A549 treated with ZK216348 at 1 μM for 4 hours (cell line): ENCODE measurements around the gene VPS16. TPM values are rescaled to one million over a fixed set of nuclear protein-coding genes. Genes with fewer than 3 reads are reported as not detected.

Source experiments
- total RNA-seq: library from RNA; stranded (reverse); fragments of 200-300 nt; extraction: Qiagen RNA extraction; gene quantifications from 5 replicates; pipeline ENCODE4 v1.2.3, GENCODE V29; 2022; ENCODE audit warnings: low read depth

Gene VPS16
- 19.3 to 40.0 TPM (median 32.3 TPM) in 5 replicates for total RNA-seq

DNA sequence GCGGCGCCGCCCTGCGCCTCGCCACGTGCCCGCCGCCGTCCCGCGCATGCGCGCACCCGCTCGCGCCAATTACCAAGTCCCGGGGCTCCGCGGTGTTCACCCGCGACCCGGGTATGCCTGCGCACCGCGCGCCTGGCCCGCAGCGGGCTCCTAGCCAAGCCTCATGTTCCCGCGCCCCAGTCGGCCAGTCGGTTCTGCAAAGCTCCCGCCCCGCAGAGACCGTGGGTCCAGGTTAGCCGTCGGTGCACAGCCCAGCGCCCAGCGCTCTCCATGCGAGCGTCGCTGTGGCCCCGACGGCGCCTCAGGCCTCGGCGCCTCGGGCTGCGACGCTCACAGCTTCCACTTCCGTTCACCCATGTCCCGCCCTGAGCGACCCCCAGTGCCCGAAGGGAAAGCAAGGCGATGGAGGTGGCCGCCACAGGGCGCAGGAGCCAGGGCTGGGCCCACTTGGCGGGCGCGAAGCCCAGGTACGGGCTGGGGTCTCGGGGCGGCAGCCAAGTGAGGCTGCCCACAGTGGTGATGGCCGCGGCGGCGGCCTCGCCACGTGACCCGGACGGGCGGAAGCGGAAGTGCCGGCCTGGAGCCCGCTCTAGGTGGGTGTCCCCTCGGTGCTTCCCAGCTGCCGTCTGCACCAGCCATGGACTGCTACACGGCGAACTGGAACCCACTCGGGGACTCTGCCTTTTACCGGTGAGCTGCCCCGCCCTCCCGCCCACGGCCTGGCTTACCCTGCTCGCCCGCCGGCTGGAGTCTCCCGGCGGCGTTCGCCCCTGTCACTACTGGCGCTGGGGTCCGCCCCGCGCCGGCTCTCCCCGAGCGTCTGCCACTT, at the start of gene VPS16, which contains the start of gene PCED1A:
VPS16 (plus strand) TSS at position 608 of the 829 bp plus-strand sequence; CDS start at position 638, 30 bp downstream.
PCED1A (minus strand) TSS at position 518 of the 829 bp plus-strand sequence. CDS start 743 bp downstream, outside the sequence.

DNA sequence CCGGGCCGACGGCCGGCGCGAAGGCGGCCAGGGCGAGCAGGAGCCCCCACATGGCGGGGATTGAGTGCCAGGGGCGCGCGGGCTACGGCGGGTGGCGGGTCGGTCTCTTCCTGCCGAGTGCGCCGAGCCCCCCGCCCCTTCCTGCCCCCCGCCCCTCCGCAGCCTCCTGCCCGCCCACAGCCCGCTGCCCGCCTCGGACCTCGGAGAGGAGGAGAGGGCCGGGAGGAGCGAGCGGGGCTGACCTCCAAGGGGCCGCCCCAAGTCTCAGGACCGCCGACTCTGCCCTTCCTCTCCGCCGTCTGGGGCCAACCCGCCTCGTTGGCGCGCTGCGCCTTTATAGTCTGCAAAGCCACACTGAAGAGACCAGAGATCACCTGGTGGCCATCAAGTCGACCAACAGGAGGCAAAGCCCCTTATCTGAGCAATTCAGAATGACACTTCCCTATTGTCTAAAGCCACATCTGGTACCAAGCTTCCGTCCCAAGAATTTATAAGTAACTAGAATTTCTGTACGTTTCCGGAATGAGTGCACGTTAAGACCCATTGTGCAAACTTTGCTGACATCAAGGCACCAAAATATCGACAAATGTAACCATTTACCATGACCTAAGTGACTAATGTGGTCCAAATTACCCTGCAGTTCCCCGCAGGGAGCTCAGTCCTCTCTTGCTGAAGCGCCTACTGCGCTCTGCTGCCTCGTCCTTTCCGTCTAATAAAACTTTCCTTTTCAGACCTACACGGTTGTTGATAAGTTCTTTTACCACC, 39.8 kb upstream of the VPS16 start, which contains the start of gene CPXM1:
CPXM1 (minus strand) TSS at position 107 of the 765 bp plus-strand sequence; CDS start at position 52, 55 bp downstream.

DNA sequence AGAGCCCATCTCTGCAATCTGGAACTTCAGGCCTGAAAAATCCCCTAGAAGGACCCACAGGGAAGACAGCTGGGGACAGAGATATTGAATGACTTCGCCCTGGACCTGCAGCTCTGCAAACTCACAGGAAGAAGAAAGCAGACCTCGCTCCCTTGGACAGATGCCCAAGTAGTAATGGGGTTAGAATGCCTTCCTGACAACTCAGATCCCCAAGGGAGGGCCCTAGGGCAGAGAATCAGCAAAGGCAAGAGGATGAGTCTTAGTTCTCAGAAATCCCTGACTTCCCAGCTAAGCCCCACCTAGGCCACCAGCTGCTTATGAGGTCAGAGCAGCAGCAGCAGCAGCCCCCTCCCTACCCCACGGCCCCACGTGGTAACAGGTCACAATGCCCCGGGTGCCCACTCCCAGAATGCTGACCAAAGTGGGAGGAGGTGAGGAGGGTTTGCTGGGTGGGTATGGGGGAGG, 25.9 kb upstream of the VPS16 start, which contains the start of gene C20orf141:
C20orf141 (plus strand) TSS at position 401 of the 465 bp plus-strand sequence. CDS start 198 bp downstream, outside the sequence.

DNA sequence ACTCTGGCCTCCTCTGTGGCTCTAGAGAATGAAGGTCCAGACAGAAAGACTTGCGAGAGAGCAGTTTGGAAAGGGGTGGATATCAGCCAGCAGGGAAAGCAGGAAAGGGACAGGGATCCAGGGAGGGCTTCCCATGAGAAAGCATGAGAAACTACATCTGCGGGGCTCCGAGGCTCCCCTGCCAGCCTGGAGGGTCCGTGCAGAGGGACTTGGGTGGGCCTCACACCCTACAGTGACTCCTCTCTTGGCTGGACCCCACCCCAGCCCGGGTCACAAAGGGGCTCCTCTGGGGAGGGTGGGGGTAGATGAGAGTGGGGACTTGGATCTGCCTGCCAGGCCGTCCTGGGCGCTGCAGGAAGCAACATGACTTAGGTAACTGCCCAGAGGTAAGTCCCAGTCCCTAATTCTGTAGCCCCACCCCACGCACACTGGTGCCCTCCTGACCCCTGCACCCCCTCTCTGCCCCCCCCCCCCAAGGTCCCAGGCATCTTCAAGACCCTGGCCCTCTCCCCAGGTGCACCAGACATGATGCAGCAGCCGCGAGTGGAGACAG, 24.4 kb upstream of the VPS16 start, which contains the start of gene TMEM239:
TMEM239 (plus strand) TSS at position 335 of the 553 bp plus-strand sequence; CDS start at position 526, 191 bp downstream.

DNA sequence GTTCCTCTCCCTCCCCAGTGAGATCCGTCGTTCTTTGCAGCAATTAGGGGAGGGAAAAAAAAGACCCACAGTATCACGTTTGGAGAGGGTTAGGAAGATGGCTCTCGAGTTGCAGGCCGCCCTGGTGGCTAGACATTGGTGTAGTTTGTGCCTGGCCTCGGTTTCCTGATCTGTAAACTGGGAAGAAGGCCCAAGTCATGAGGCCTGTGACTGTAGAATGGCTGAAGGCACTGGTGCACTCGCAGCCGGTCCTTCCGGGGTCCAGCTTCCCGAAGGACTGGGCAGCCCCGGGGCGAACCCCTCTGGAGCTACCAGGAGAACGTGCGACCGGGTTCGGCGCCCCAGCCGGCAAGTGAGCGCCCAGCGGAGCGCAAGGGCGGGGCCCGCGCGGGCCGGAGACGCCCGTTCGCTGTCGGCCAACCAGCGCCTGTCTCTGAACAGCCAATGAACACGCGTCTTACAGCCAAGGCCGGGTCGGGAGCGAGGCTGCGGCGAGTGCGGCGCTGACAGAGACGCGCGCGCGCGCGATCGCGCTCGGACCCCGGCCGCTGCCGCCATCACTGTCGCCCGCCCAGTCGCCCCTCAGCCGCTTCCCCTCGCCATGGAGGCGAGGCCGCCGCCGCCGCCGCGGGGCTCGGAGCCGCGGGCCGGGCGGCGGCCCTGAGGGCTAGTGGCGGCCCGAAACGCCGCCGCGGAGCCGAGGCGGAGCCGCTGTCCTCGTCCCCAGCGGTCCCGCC, 32.6 kb downstream of the VPS16 start, which contains the start of gene PTPRA:
PTPRA (plus strand) TSS at position 472 of the 737 bp plus-strand sequence. CDS start 90,797 bp downstream, outside the sequence.

Other genes with a start within 250 kb of the VPS16 start
- 582 to 773 TPM (median 606 TPM) in 5 replicates for gene NOP56, start 188.1 kb upstream of the VPS16 start, total RNA-seq
- 117 to 140 TPM (median 136 TPM) in 5 replicates for gene IDH3B, start 176.5 kb upstream of the VPS16 start, total RNA-seq
- gene EBF4, start 148.0 kb upstream of the VPS16 start, total RNA-seq, result 2.3 to 2.7 TPM (median 2.4 TPM) in 5 replicates
- gene CPXM1, start 40.1 kb upstream of the VPS16 start, total RNA-seq, result not detected in 5 replicates
- gene C20orf141, start 25.8 kb upstream of the VPS16 start, total RNA-seq, result 0.36 TPM in 1 of 5 replicates, not detected in the others
- not detected in 5 replicates for gene TMEM239, start 24.4 kb upstream of the VPS16 start, total RNA-seq
- gene PCED1A, start 90 bp upstream of the VPS16 start, total RNA-seq, result 14.1 to 32.5 TPM (median 29.0 TPM) in 5 replicates
- 31.9 to 43.1 TPM (median 39.8 TPM) in 5 replicates for gene PTPRA, start 32.7 kb downstream of the VPS16 start, total RNA-seq
- 0.36 to 0.47 TPM in 2 of 5 replicates, not detected in the others for gene GNRH2, start 202.9 kb downstream of the VPS16 start, total RNA-seq
- 89.5 to 167 TPM (median 155 TPM) in 5 replicates for gene MRPS26, start 205.3 kb downstream of the VPS16 start, total RNA-seq
- gene OXT, start 230.9 kb downstream of the VPS16 start, total RNA-seq, result not detected in 5 replicates
- gene AVP, start 244.0 kb downstream of the VPS16 start, total RNA-seq, result not detected in 5 replicates